Keratinocyte (primary cell): ENCODE results near the gene CAND2.

ENCODE experiments used
- CTCF ChIP-seq, 3 experiments: IDR thresholded peaks in 1 of 3; conservative IDR thresholded peaks in 1 of 3; optimal IDR thresholded peaks in 1 of 3; 2 replicates in 2 of 3; 3 replicates in 1 of 3; pipeline versions ENCODE3 to v1.5.1; 2011; ENCODE audit warnings: low read length in 3 of 3, mild to moderate bottlenecking in 3 of 3, moderate library complexity in 2 of 3, control low read depth in 1 of 3, inconsistent platforms in 1 of 3; ENCODE audit not compliant: insufficient read depth in 2 of 3; ENCODE audit errors: extremely low read depth in 1 of 3
- EZH2 ChIP-seq: IDR thresholded peaks from one replicate; pipeline ENCODE4 v1.6.1; 2012; ENCODE audit warnings: inconsistent platforms, mild to moderate bottlenecking, low read length, moderate library complexity

- TF ChIP-seq CTCF (optimal IDR thresholded peaks at IDR 0.05 in 1 of 3, IDR thresholded peaks at IDR 0.05 in 1 of 3, conservative IDR thresholded peaks at IDR 0.05 in 1 of 3; ENCODE audit: extremely low read depth in 1 of 3, insufficient read depth in 2 of 3, low read length in 3 of 3): no peak
- TF ChIP-seq EZH2: no peak
These were observed 11.4 kb upstream of the CAND2 start for GRCh38 chr3:12785096-12785495.
